Stomach (tissue), 9 donors: Measurements from ENCODE around the gene VCPKMT. TPM values are rescaled to one million over a fixed set of nuclear protein-coding genes. Genes with fewer than 3 reads are reported as not detected.
A peak's percentile ranks its signal among the peaks of the same experiment; 100 is the strongest.
"Not testable (repeated sequence)": the region's sequence is repeated elsewhere in the genome, so short reads cannot be mapped to it uniquely, and the experiment has no call there.

Experiments used
- DNase-seq, 2 donors: peaks; one replicate each; pipeline versions ENCODE4 v3.0.0 to v3.0.0-alpha.2; 2013 to 2019
- H3K27ac ChIP-seq, 5 donors: fragments of 200-600 bp in 4 of 5; sonication (generic) in 4 of 5; one replicate each; pipeline ENCODE4 v1.5.1; 2013 to 2019; ENCODE audit warnings: mild to moderate bottlenecking in 1 of 5, moderate library complexity in 1 of 5
- H3K27me3 ChIP-seq, 3 donors: fragments of 200-600 bp; sonication (generic); one replicate each; pipeline ENCODE4 v1.5.1; 2017 to 2019; ENCODE audit warnings: mixed run types in 1 of 3
- H3K36me3 ChIP-seq, 4 donors: fragments of 200-600 bp; sonication (generic); 1 replicate in 3 of 4; 2 replicates in 1 of 4; pipeline ENCODE4 v1.5.1; 2016 to 2019
- H3K4me1 ChIP-seq, 4 donors: fragments of 200-600 bp; sonication (generic); one replicate each; pipeline ENCODE4 v1.5.1; 2016 to 2019
- H3K4me3 ChIP-seq, 4 donors: fragments of 200-600 bp; sonication (generic) in 3 of 4; one replicate each; pipeline ENCODE4 v1.5.1; 2016 to 2019; ENCODE audit warnings: mild to moderate bottlenecking in 1 of 4
- H3K9me3 ChIP-seq, 4 donors: fragments of 200-600 bp; sonication (generic); one replicate each; pipeline ENCODE4 v1.5.1; 2016 to 2019
- CTCF ChIP-seq, 7 experiments: fragments of 450-650 bp in 4 of 7; fragments of 200-600 bp in 3 of 7; sonication (generic) in 3 of 7; IDR thresholded peaks; one replicate each; pipeline ENCODE4 v1.5.1; 2016 to 2019; ENCODE audit warnings: antibody characterized with exemption in 7 of 7, control low read depth in 2 of 7, mild to moderate bottlenecking in 1 of 7
- EP300 ChIP-seq: sonication (generic); formaldehyde crosslinking; IDR thresholded peaks from one replicate; pipeline ENCODE4 v1.6.1; 2017; ENCODE audit warnings: antibody characterized with exemption
- POLR2A ChIP-seq, 4 donors: fragments of 450-650 bp; IDR thresholded peaks; one replicate each; pipeline ENCODE4 v1.6.1; 2016; ENCODE audit warnings: antibody characterized with exemption in 4 of 4, control low read depth in 2 of 4, mild to moderate bottlenecking in 1 of 4, moderate library complexity in 1 of 4
- POLR2AphosphoS5 ChIP-seq, 3 donors: sonication (generic); formaldehyde crosslinking; IDR thresholded peaks; one replicate each; pipeline ENCODE4 v1.6.1; 2016; ENCODE audit warnings: antibody characterized with exemption in 3 of 3
- WGBS, 5 donors: extraction: QIAGEN DNeasy Blood & Tissue Kit in 3 of 5; methylation state at CpG; one replicate each; pipeline versions ENCODE4 v1.1.5 to v1.1.7; 2013 to 2018; 5-methylcytosine and 5-hydroxymethylcytosine counted together
- intact Hi-C: fragments of 100-400 bp; cut with DNase I; formaldehyde crosslinking; loops from one replicate; pipeline ENCODE4 v1.15.1; 2023; ENCODE audit warnings: low total_unique reads
- polyA plus RNA-seq, 3 donors: library from polyadenylated mRNA; stranded (reverse); fragments of 200-250 nt; gene quantifications; one replicate each; pipeline ENCODE4 v1.2.3, GENCODE V29; 2013
- total RNA-seq, 5 donors: library from RNA; depleted of rRNA; stranded (reverse); fragments of >200 nt; gene quantifications; one replicate each; pipeline versions ENCODE4 v1.1.0 to v1.2.3, GENCODE V29; 2014 to 2016
- donor health status: healthy with polysubstance abuse.
- donor health status: Bipolar disorder and iron deficiency.
- donor health status: healthy.

The VCPKMT gene
- total and polyA plus RNA-seq, 8 donors = 1.3 to 11.6 (median 4.9) TPM; not detected in 1

- H3K36me3 ChIP-seq = no peaks in the 10 kb centered on the region
- H3K4me3 ChIP-seq = no peak overlapping the region
- H3K27me3 ChIP-seq = no peaks in the 10 kb centered on the region
- H3K27ac ChIP-seq = peak overlapping the region; percentile 18 to 81 (median 67)
- H3K4me1 ChIP-seq = peaks cover 0 to 9% (median 0%) of the 10 kb centered on the region in 4 donors
- TF ChIP-seq CTCF (IDR thresholded peaks at IDR 0.05) = no peak
- no peak for TF ChIP-seq EP300
- no peak for TF ChIP-seq POLR2A (IDR thresholded peaks at IDR 0.05)
- TF ChIP-seq POLR2AphosphoS5 (IDR thresholded peaks at IDR 0.05) = no peak
- whole genome bisulfite sequencing, 5 donors = 51 to 63% (median 58%) methylated on average over 8 of the region's 8 CpGs
- intact Hi-C loops = no loop called here
- H3K9me3 ChIP-seq = no peaks in the 10 kb centered on the region
- DNase-seq = peak in 1 of 2 donors; percentile 48
Measured at GRCh38 chr14:50082308-50082742, 34.0 kb downstream of the VCPKMT start.

GRCh38 chr14:50079103-50079502 is 37.3 kb downstream of the VCPKMT start:
- H3K36me3 ChIP-seq, H3K27ac ChIP-seq, H3K27me3 ChIP-seq, H3K4me1 ChIP-seq, DNase-seq, H3K4me3 ChIP-seq, H3K9me3 ChIP-seq, intact Hi-C loops: not testable (repeated sequence)
- 80 to 100% (median 92%) methylated on average over 1 of the region's 1 CpG for WGBS, 5 donors

GRCh38 chr14:50073663-50074062 is 42.7 kb downstream of the VCPKMT start:
- DNase-seq = not testable (repeated sequence)

GRCh38 chr14:50072395-50072794 is 44.0 kb downstream of the VCPKMT start:
- DNase-seq = no peak
- TF ChIP-seq POLR2AphosphoS5 (IDR thresholded peaks at IDR 0.05) = no peak
- no peak for TF ChIP-seq CTCF (IDR thresholded peaks at IDR 0.05)
- TF ChIP-seq POLR2A (IDR thresholded peaks at IDR 0.05) = no peak
- no peak for TF ChIP-seq EP300
- H3K9me3 ChIP-seq = no peaks in the 10 kb centered on the region
- intact Hi-C loops = no loop called here
- H3K36me3 ChIP-seq = no peaks in the 10 kb centered on the region
- no peaks in the 10 kb centered on the region for H3K27me3 ChIP-seq
- H3K4me3 ChIP-seq = no peak overlapping the region
- 43 to 88% (median 58%) methylated on average over 1 of the region's 1 CpG for WGBS, 5 donors
- H3K27ac ChIP-seq = no peak overlapping the region
- peaks cover 0 to 8% (median 0%) of the 10 kb centered on the region in 4 donors for H3K4me1 ChIP-seq

More at GRCh38 chr14:50073663-50074062, 42.7 kb downstream of the VCPKMT start:
- H3K9me3 ChIP-seq, intact Hi-C loops, H3K27me3 ChIP-seq, H3K4me3 ChIP-seq, H3K4me1 ChIP-seq, H3K36me3 ChIP-seq, H3K27ac ChIP-seq: not testable (repeated sequence)
- WGBS, 5 donors = 93 to 100% (median 96%) methylated on average over 6 to 32 of the region's 32 CpGs

- 80 to 90% (median 85%) methylated on average over 13 of the region's 13 CpGs for WGBS, 5 donors
- H3K4me1 ChIP-seq = peaks cover 0 to 8% (median 0%) of the 10 kb centered on the region in 4 donors
- DNase-seq = no peak
Measured at GRCh38 chr14:50070840-50071548, 45.4 kb downstream of the VCPKMT start.

More at GRCh38 chr14:50070840-50071548, 45.4 kb downstream of the VCPKMT start:
- H3K27me3 ChIP-seq = no peaks in the 10 kb centered on the region
- no peak overlapping the region for H3K27ac ChIP-seq
- no peaks in the 10 kb centered on the region for H3K9me3 ChIP-seq
- no peaks in the 10 kb centered on the region for H3K36me3 ChIP-seq
- H3K4me3 ChIP-seq = no peak overlapping the region
- intact Hi-C loops = no loop called here
- TF ChIP-seq POLR2AphosphoS5 (IDR thresholded peaks at IDR 0.05) = no peak
- TF ChIP-seq EP300 = no peak
- TF ChIP-seq CTCF (IDR thresholded peaks at IDR 0.05) = no peak
- no peak for TF ChIP-seq POLR2A (IDR thresholded peaks at IDR 0.05)
